Esophagus muscularis mucosa (tissue), 4 donors: ENCODE results near the gene SEC62. TPM values are rescaled to one million over a fixed set of nuclear protein-coding genes. Genes with fewer than 3 reads are reported as not detected.

ENCODE experiments used
- DNase-seq: peaks from one replicate; pipeline ENCODE4 v3.0.0-alpha.2; 2017; ENCODE audit errors: extremely low spot score
- H3K27ac ChIP-seq, 4 donors: fragments of 200-600 bp; sonication (generic); replicated peaks in 1 of 4; 1 replicate in 3 of 4; 2 replicates in 1 of 4; pipeline ENCODE4 v1.5.1; 2016 to 2019; ENCODE audit warnings: mild to moderate bottlenecking in 1 of 4
- H3K27me3 ChIP-seq, 4 donors: fragments of 200-600 bp; sonication (generic); one replicate each; pipeline versions ENCODE4 v1.5.1 to v1.6.0; 2016 to 2019
- H3K36me3 ChIP-seq, 4 donors: fragments of 200-600 bp; sonication (generic); one replicate each; pipeline ENCODE4 v1.5.1; 2016 to 2019
- H3K4me1 ChIP-seq, 4 donors: fragments of 200-600 bp; sonication (generic); one replicate each; pipeline ENCODE4 v1.5.1; 2016 to 2019
- H3K4me3 ChIP-seq, 4 donors: fragments of 200-600 bp; sonication (generic); 1 replicate in 2 of 4; 2 replicates in 2 of 4; pipeline ENCODE4 v1.5.1; 2016 to 2019; ENCODE audit warnings: mild to moderate bottlenecking in 4 of 4, moderate library complexity in 1 of 4
- H3K9me3 ChIP-seq, 4 donors: fragments of 200-600 bp; sonication (generic); 1 replicate in 3 of 4; 2 replicates in 1 of 4; pipeline ENCODE4 v1.5.1; 2016 to 2019
- CTCF ChIP-seq, 3 experiments: fragments of 200-600 bp in 2 of 3; fragments of 450-650 bp in 1 of 3; sonication (generic) in 2 of 3; IDR thresholded peaks; one replicate each; pipeline ENCODE4 v1.5.1; 2017 to 2019; ENCODE audit warnings: antibody characterized with exemption in 3 of 3, mild to moderate bottlenecking in 2 of 3, moderate library complexity in 1 of 3
- EP300 ChIP-seq: sonication (generic); formaldehyde crosslinking; IDR thresholded peaks from one replicate; pipeline ENCODE4 v1.6.1; 2017; ENCODE audit warnings: antibody characterized with exemption
- POLR2A ChIP-seq: fragments of 450-650 bp; IDR thresholded peaks from one replicate; pipeline ENCODE4 v1.6.1; 2017; ENCODE audit warnings: antibody characterized with exemption, moderate library complexity, mild to moderate bottlenecking, low read depth
- POLR2AphosphoS5 ChIP-seq, 2 donors: sonication (generic); formaldehyde crosslinking; IDR thresholded peaks; one replicate each; pipeline ENCODE4 v1.6.1; 2017; ENCODE audit warnings: antibody characterized with exemption in 2 of 2
- WGBS: methylation state at CpG from one replicate; pipeline ENCODE4 v1.1.5; 2018; 5-methylcytosine and 5-hydroxymethylcytosine counted together
- intact Hi-C: fragments of 100-400 bp; cut with DNase I; formaldehyde crosslinking; loops from one replicate; pipeline ENCODE4 v1.15.1; 2023
- total RNA-seq, 4 donors: library from RNA; depleted of rRNA; stranded (reverse); fragments of >200 nt; gene quantifications; one replicate each; pipeline versions ENCODE4 v1.1.0 to v1.2.1, GENCODE V29; 2016

SEC62 gene
- total RNA-seq, 4 donors from 2014 or later: 65.6 to 71.8 (median 69.3) TPM

- Histone ChIP-seq H3K4me1 (no peaks in the 10 kb centered on the region), H3K4me3 (no peak overlapping the region), H3K9me3 (no peaks in the 10 kb centered on the region), H3K36me3 (no peaks in the 10 kb centered on the region), H3K27me3 (peaks cover 0 to 12% (median 0%) of the 10 kb centered on the region in 4 donors), H3K27ac (no peak overlapping the region)
- WGBS: 100% methylated on average over 3 of the region's 3 CpGs
- DNase-seq: no peak
- TF ChIP-seq POLR2AphosphoS5 (IDR thresholded peaks at IDR 0.05) (no peak), EP300 (no peak), CTCF (IDR thresholded peaks at IDR 0.05) (no peak), POLR2A (no peak)
- intact Hi-C loops: no loop called here
These were observed 35.8 kb upstream of the SEC62 start for GRCh38 chr3:169930843-169931242.

GRCh38 chr3:169931747-169932520, 34.7 kb upstream of the SEC62 start:
- intact Hi-C loops: no loop called here
- DNase-seq: no peak
- WGBS: 83% methylated on average over 14 of the region's 14 CpGs
- Histone ChIP-seq H3K4me1 (no peaks in the 10 kb centered on the region), H3K9me3 (no peaks in the 10 kb centered on the region), H3K27me3 (peaks cover 0 to 12% (median 0%) of the 10 kb centered on the region in 4 donors), H3K36me3 (no peaks in the 10 kb centered on the region), H3K27ac (no peak overlapping the region), H3K4me3 (no peak overlapping the region)
- TF ChIP-seq CTCF (IDR thresholded peaks at IDR 0.05) (no peak), EP300 (no peak), POLR2AphosphoS5 (IDR thresholded peaks at IDR 0.05) (no peak), POLR2A (no peak)

- Histone ChIP-seq H3K36me3 (no peaks in the 10 kb centered on the region), H3K27ac (no peak overlapping the region), H3K4me3 (no peak overlapping the region), H3K4me1 (no peaks in the 10 kb centered on the region), H3K9me3 (no peaks in the 10 kb centered on the region), H3K27me3 (no peaks in the 10 kb centered on the region)
- WGBS: 59% methylated on average over 1 of the region's 1 CpG
- no peak for DNase-seq
- TF ChIP-seq POLR2AphosphoS5 (IDR thresholded peaks at IDR 0.05): no peak
- no peak for TF ChIP-seq CTCF (IDR thresholded peaks at IDR 0.05)
- no peak for TF ChIP-seq POLR2A
- no peak for TF ChIP-seq EP300
- intact Hi-C loops: no loop called here
These were observed 27.3 kb upstream of the SEC62 start for GRCh38 chr3:169939320-169939719.

- Histone ChIP-seq H3K27me3 (no peaks in the 10 kb centered on the region), H3K36me3 (no peaks in the 10 kb centered on the region), H3K27ac (no peak overlapping the region), H3K9me3 (no peaks in the 10 kb centered on the region), H3K4me3 (no peak overlapping the region), H3K4me1 (no peaks in the 10 kb centered on the region)
- intact Hi-C loops: no loop called here
- DNase-seq: no peak
- TF ChIP-seq POLR2AphosphoS5 (IDR thresholded peaks at IDR 0.05) (no peak), EP300 (no peak), POLR2A (no peak), CTCF (IDR thresholded peaks at IDR 0.05) (no peak)
- 70% methylated on average over 5 of the region's 5 CpGs for WGBS
These were observed 26.9 kb upstream of the SEC62 start for GRCh38 chr3:169939751-169940150.
